Adrenal gland (tissue), 5 donors: Measurements from ENCODE around the gene NCCRP1.

Experiments
- CTCF ChIP-seq, 6 experiments: fragments of 450-650 bp in 4 of 6; fragments of 200-600 bp in 2 of 6; sonication (generic) in 1 of 6; IDR thresholded peaks; 1 replicate in 5 of 6; 2 replicates in 1 of 6; pipeline versions ENCODE4 v1.5.1 to v1.8.0; 2016 to 2021; ENCODE audit warnings: antibody characterized with exemption in 6 of 6, mild to moderate bottlenecking in 2 of 6, moderate library complexity in 1 of 6
- POLR2A ChIP-seq, 2 donors: fragments of 450-650 bp; IDR thresholded peaks; one replicate each; pipeline ENCODE4 v1.6.1; 2017; ENCODE audit warnings: antibody characterized with exemption in 2 of 2, mild to moderate bottlenecking in 2 of 2, moderate library complexity in 1 of 2
- donor health status: DM: no; HTN: no; CAD: no.

- TF ChIP-seq CTCF (IDR thresholded peaks at IDR 0.05): no peak
- no peak for TF ChIP-seq POLR2A (IDR thresholded peaks at IDR 0.05)
Observed at GRCh38 chr19:39188960-39189359, 7.8 kb upstream of the NCCRP1 start.
